HepG2 (cell line): Measurements from ENCODE around the gene RRAD. TPM values are rescaled to one million over a fixed set of nuclear protein-coding genes. Genes with fewer than 3 reads are reported as not detected.

Source experiments
- ATAC-seq: fragments of 200-7000 bp; cut with Tn5 transposase; 3 replicates; pipeline ENCODE4 v1.9.1; 2020; ENCODE audit warnings: mild to moderate bottlenecking, moderate library complexity
- BruUV-seq: library from RNA; stranded (reverse); fragments of 400-500 nt; replicated peaks from 2 replicates; lab custom pipeline; 2021; lab: Mats Ljungman, UMichigan
- CTCF ChIA-PET: fragments of 300-600 bp; formaldehyde crosslinking; extraction: SDS; loops from one replicate; lab custom pipeline; 2021; ENCODE audit warnings: low total read pairs, inconsistent platforms, low intra/inter-chr PET ratio; lab: Yijun Ruan, JAX
- POLR2A ChIA-PET: fragments of 350-600 bp; sonication (Branson Sonifier 250); formaldehyde crosslinking; loops from one replicate; lab custom pipeline; 2020; ENCODE audit warnings: antibody characterized with exemption, inconsistent platforms; lab: Yijun Ruan, JAX
- DNase-seq: peaks from one replicate; pipeline ENCODE4 v3.0.0-alpha.2; 2015; ENCODE audit warnings: low spot score
- FAIRE-seq: peaks from 3 replicates; lab custom pipeline; 2011; peaks lifted over from hg19 to GRCh38; lab: Jason Lieb, UNC
- H2AFZ ChIP-seq: one replicate; pipeline ENCODE4 v1.6.1; 2011; ENCODE audit warnings: low read length, inconsistent platforms
- H3K27ac ChIP-seq: fragments of 300-600 bp; 3 replicates; pipeline ENCODE4 v1.8.0; 2011; ENCODE audit warnings: mixed run types, mild to moderate bottlenecking, mixed read lengths, low read length, inconsistent platforms; ENCODE audit not compliant: insufficient read depth; ENCODE audit errors: extremely low read length
- H3K27me3 ChIP-seq, 2 experiments: fragments of 200-600 bp in 1 of 2; 2 replicates in 1 of 2; 3 replicates in 1 of 2; pipeline versions ENCODE4 v1.6.0 to v1.8.0; 2011; ENCODE audit warnings: low read length in 2 of 2, mild to moderate bottlenecking in 2 of 2, moderate library complexity in 2 of 2, inconsistent platforms in 1 of 2; ENCODE audit not compliant: insufficient read depth in 2 of 2, control insufficient read depth in 1 of 2
- H3K36me3 ChIP-seq, 2 experiments: fragments of 200-600 bp in 1 of 2; replicated peaks in 1 of 2; 2 replicates in 1 of 2; 3 replicates in 1 of 2; pipeline versions ENCODE4 v1.5.1 to v1.8.0; 2011; ENCODE audit warnings: low read length in 2 of 2, inconsistent platforms in 1 of 2; ENCODE audit not compliant: insufficient read depth in 2 of 2, control insufficient read depth in 1 of 2
- H3K4me1 ChIP-seq: 2 replicates; pipeline ENCODE4 v1.5.1; 2012; ENCODE audit warnings: low read length, inconsistent platforms; ENCODE audit not compliant: insufficient read depth
- H3K4me2 ChIP-seq: 2 replicates; pipeline ENCODE4 v1.6.0; 2011; ENCODE audit warnings: low read depth, low read length, inconsistent platforms
- H3K4me3 ChIP-seq, 3 experiments: fragments of 200-600 bp in 1 of 3; sonication (generic), shearing (Covaris generic) in 1 of 3; replicated peaks in 1 of 3; 2 replicates each; pipeline ENCODE4 v1.5.1; 2011 to 2016; ENCODE audit warnings: low read length in 3 of 3, inconsistent platforms in 2 of 3, low read depth in 2 of 3, mild to moderate bottlenecking in 2 of 3, control low read depth in 1 of 3, mixed read lengths in 1 of 3; ENCODE audit not compliant: insufficient read depth in 1 of 3
- H3K79me2 ChIP-seq: one replicate; pipeline ENCODE4 v1.6.1; 2011; ENCODE audit warnings: low read length, inconsistent platforms; ENCODE audit not compliant: insufficient read depth
- H3K9ac ChIP-seq: 2 replicates; pipeline ENCODE4 v1.6.0; 2011; ENCODE audit warnings: mild to moderate bottlenecking, low read depth, low read length, inconsistent platforms; ENCODE audit not compliant: insufficient read depth
- H3K9me3 ChIP-seq: 2 replicates; pipeline ENCODE4 v1.5.1; 2012; ENCODE audit warnings: mild to moderate bottlenecking, low read length
- H4K20me1 ChIP-seq: 2 replicates; pipeline ENCODE4 v1.6.0; 2011; ENCODE audit warnings: inconsistent platforms, mild to moderate bottlenecking, low read length, moderate library complexity; ENCODE audit not compliant: insufficient read depth
- CAMTA2 ChIP-seq: sonication (generic); formaldehyde crosslinking; IDR thresholded peaks from 2 replicates; pipeline ENCODE4 v1.4.0; 2020; ENCODE audit warnings: mild to moderate bottlenecking, missing genetic modification reagents, borderline replicate concordance
- GFI1 ChIP-seq: sonication (generic); formaldehyde crosslinking; IDR thresholded peaks from 2 replicates; pipeline ENCODE4 v1.5.0; 2020; ENCODE audit warnings: missing genetic modification reagents, mild to moderate bottlenecking, borderline replicate concordance
- IRX3 ChIP-seq: sonication (generic); formaldehyde crosslinking; IDR thresholded peaks from 2 replicates; pipeline ENCODE4 v1.8.1; 2023; ENCODE audit warnings: mild to moderate bottlenecking, low read depth, missing genetic modification reagents, borderline replicate concordance
- KLF11 ChIP-seq: IDR thresholded peaks from 2 replicates; pipeline ENCODE4 v1.6.1; 2016; ENCODE audit warnings: missing compliant biosample characterization
- NPAS2 ChIP-seq: sonication (generic); formaldehyde crosslinking; IDR thresholded peaks from 2 replicates; pipeline ENCODE4 v1.8.0; 2022; ENCODE audit warnings: mild to moderate bottlenecking, missing genetic modification reagents, borderline replicate concordance
- PITX1 ChIP-seq: sonication (generic); formaldehyde crosslinking; IDR thresholded peaks from 2 replicates; pipeline ENCODE4 v1.5.1; 2020; ENCODE audit warnings: mild to moderate bottlenecking, missing genetic modification reagents
- POLR2A ChIP-seq, 2 experiments: IDR thresholded peaks; 2 replicates each; pipeline ENCODE4 v1.6.1; 2011; ENCODE audit warnings: low read depth in 2 of 2, low read length in 2 of 2, mild to moderate bottlenecking in 1 of 2, moderate library complexity in 1 of 2; ENCODE audit not compliant: insufficient read depth in 1 of 2
- RFXANK ChIP-seq: IDR thresholded peaks from 2 replicates; pipeline ENCODE4 v1.6.1; 2016
- ZNF367 ChIP-seq: sonication (generic); formaldehyde crosslinking; IDR thresholded peaks from 2 replicates; pipeline ENCODE4 v1.4.0; 2020; ENCODE audit warnings: missing genetic modification reagents, borderline replicate concordance
- ZNF430 ChIP-seq: sonication (generic); formaldehyde crosslinking; IDR thresholded peaks from 2 replicates; pipeline ENCODE4 v1.9.0; 2021; ENCODE audit warnings: mild to moderate bottlenecking, missing genetic modification reagents
- ZNF432 ChIP-seq: sonication (generic); formaldehyde crosslinking; IDR thresholded peaks from 2 replicates; pipeline ENCODE4 v1.5.0; 2020; ENCODE audit warnings: missing genetic modification reagents, mild to moderate bottlenecking, borderline replicate concordance
- ZNF552 ChIP-seq: sonication (generic); formaldehyde crosslinking; IDR thresholded peaks from 2 replicates; pipeline ENCODE4 v1.9.0; 2022; ENCODE audit warnings: missing genetic modification reagents, mild to moderate bottlenecking, borderline replicate concordance
- ZNF644 ChIP-seq: IDR thresholded peaks from 2 replicates; pipeline ENCODE4 v1.6.1; 2016; ENCODE audit warnings: low read depth
- ZNF703 ChIP-seq: sonication (generic); formaldehyde crosslinking; IDR thresholded peaks from 2 replicates; pipeline ENCODE4 v1.5.1; 2020; ENCODE audit warnings: missing genetic modification reagents, mild to moderate bottlenecking, moderate library complexity, borderline replicate concordance
- ZNF781 ChIP-seq: sonication (generic); formaldehyde crosslinking; IDR thresholded peaks from 2 replicates; pipeline ENCODE4 v1.5.1; 2020; ENCODE audit warnings: borderline replicate concordance, mild to moderate bottlenecking, missing genetic modification reagents; ENCODE audit errors: not compliant biosample characterization
- WGBS: methylation state at CpG from one replicate; pipeline ENCODE4 v1.1.6; 2017; ENCODE audit warnings: low lambda C conversion rate; 5-methylcytosine and 5-hydroxymethylcytosine counted together
- in situ Hi-C: cut with HindIII; loops from 2 replicates; pipeline ENCODE4 v1.10.0; 2017; ENCODE audit warnings: low pct_unique_long_range_greater_than_20kb; ENCODE audit not compliant: extremely low pct_ligation_motif_present
- intact Hi-C: fragments of 100-400 bp; cut with micrococcal nuclease; formaldehyde crosslinking; loops from one replicate; pipeline ENCODE4 v1.10.0; 2022; ENCODE audit not compliant: unreplicated experiment
- polyA plus RNA-seq, 8 experiments: library from polyadenylated mRNA; depleted of rRNA in 3 of 8; stranded (reverse) in 7 of 8; unstranded in 1 of 8; fragments of >200 nt; fragmentation: Illumina TruSeq in 4 of 8; extraction: Trizol in 4 of 8; gene quantifications; 2 replicates each; pipeline versions ENCODE4 v1.2.1 to v1.2.3, GENCODE V29; 2011 to 2016; ENCODE audit warnings: low read depth in 4 of 8, missing spikeins in 1 of 8, mixed read lengths in 1 of 8; ENCODE audit not compliant: insufficient read depth in 1 of 8
- total RNA-seq, 5 experiments: library from RNA; depleted of rRNA; stranded (reverse); fragments of >200 nt; fragmentation: Illumina TruSeq; extraction: Trizol; gene quantifications; 2 replicates each; pipeline ENCODE4 v1.2.3, GENCODE V29; 2016; ENCODE audit warnings: low read depth in 1 of 5
- TF ChIP-seq, protein P1 (sequence below): sonication (generic); formaldehyde crosslinking; IDR thresholded peaks from 2 replicates; pipeline ENCODE4 v1.4.0; 2020; ENCODE audit warnings: missing genetic modification reagents, borderline replicate concordance
- TF ChIP-seq, protein P2 (sequence below): sonication (generic); formaldehyde crosslinking; IDR thresholded peaks from 2 replicates; pipeline ENCODE4 v1.4.0; 2020; ENCODE audit warnings: mild to moderate bottlenecking, low read depth, missing genetic modification reagents
- TF ChIP-seq, protein P3 (sequence below): sonication (generic); formaldehyde crosslinking; IDR thresholded peaks from 2 replicates; pipeline ENCODE4 v1.4.0; 2020; ENCODE audit warnings: mild to moderate bottlenecking, low read depth, missing genetic modification reagents

Gene RRAD
- total and polyA plus RNA-seq, 2 of the 13 experiments (the other 11 are each of a cell fraction or from before 2014, with no cell fraction given), result 0.80 to 1.1 TPM

DNA sequence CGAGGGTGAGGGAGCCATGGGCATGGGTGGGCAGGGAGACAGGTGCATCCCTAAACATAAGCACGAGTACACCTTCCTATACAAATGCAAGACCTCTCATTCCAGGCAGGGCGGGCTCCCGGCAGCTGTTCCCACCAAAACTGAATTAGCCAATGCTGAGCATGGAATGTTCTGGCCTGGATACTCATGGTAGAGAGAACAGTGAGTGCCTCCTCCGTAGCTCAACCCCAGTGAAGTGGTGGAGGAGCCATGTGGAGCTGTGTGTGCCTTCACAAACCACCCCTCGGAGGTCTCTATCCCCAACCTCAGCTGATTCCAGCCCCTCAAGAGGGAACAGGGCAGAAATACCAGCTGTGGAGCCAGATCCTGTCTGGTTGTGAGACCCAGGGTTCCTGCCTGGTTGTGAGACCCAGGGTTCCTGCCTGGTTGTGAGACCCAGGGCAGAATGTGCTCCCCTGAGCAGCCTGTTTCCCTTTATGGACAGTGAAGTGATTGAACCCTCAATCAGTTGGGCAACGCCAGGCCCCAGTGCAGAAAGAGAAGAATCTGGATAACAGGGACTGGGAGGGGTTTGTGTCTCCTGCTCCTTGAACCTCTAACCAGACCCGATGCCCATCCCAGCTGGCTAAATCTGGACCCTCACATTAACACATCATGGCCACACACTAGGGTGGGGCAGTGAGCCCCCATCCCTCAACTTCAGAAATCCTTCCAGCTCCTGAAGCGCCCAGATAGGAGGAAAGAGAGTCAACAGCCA is 4.2 kb downstream of the RRAD start:
- in situ Hi-C loops, result no loop called here
- DNase-seq (no peak), ATAC-seq (no peak), FAIRE-seq (no peak)
- no peaks in the 10 kb centered on the region for H3K9me3 ChIP-seq
- H3K36me3 ChIP-seq, result no peaks in the 10 kb centered on the region
- no peak overlapping the region for H3K4me3 ChIP-seq
- BruUV-seq, result no TSS peak
- peak overlapping the region; percentile 7 for H2AFZ ChIP-seq
- 28% methylated on average over 8 of the region's 9 CpGs for WGBS
- intact Hi-C loops, result no loop called here
- ChIA-PET CTCF (no interaction called here), POLR2A (interaction anchor here (7.3 kb wide), 1 partner anchor 18 kb away, joined by 86 read pairs; no protein-coding TSS in a partner anchor)
- H3K27me3 ChIP-seq, result peaks cover 5 to 16% of the 10 kb centered on the region in 2 experiments; a peak in 4 of 5 replicates
- peaks cover 45% of the 10 kb centered on the region for H3K4me1 ChIP-seq
- no peaks in the 10 kb centered on the region for H4K20me1 ChIP-seq
- H3K4me2 ChIP-seq, result no peak overlapping the region
- no peak overlapping the region for H3K9ac ChIP-seq
- H3K79me2 ChIP-seq, result no peaks in the 10 kb centered on the region
- H3K27ac ChIP-seq, result no peak overlapping the region
- no peak for TF ChIP-seq KLF11 (CRISPR knock-in tag)
- TF ChIP-seq RFXANK (CRISPR knock-in tag), result no peak
- TF ChIP-seq CAMTA2 (CRISPR knock-in tag), result no peak
- no peak for TF ChIP-seq ZNF432 (CRISPR knock-in tag)
- TF ChIP-seq POLR2A (IDR thresholded peaks at IDR 0.05; ENCODE audit: insufficient read depth in 1 of 2, low read depth in 2 of 2, low read length in 2 of 2), result no peak
- no peak for TF ChIP-seq ZNF703 (CRISPR knock-in tag)
- no peak for TF ChIP-seq ZNF367 (CRISPR knock-in tag)
- no peak for TF ChIP-seq IRX3 (CRISPR knock-in tag)
- TF ChIP-seq ZNF781 (CRISPR knock-in tag), result no peak
- TF ChIP-seq ZNF430 (CRISPR knock-in tag), result no peak
- no peak for TF ChIP-seq ZNF552
- no peak for TF ChIP-seq ZNF644 (CRISPR knock-in tag)
- TF ChIP-seq, protein P1, sequence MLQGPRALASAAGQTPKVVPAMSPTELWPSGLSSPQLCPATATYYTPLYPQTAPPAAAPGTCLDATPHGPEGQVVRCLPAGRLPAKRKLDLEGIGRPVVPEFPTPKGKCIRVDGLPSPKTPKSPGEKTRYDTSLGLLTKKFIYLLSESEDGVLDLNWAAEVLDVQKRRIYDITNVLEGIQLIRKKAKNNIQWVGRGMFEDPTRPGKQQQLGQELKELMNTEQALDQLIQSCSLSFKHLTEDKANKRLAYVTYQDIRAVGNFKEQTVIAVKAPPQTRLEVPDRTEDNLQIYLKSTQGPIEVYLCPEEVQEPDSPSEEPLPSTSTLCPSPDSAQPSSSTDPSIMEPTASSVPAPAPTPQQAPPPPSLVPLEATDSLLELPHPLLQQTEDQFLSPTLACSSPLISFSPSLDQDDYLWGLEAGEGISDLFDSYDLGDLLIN (CRISPR knock-in tag), result no peak
- TF ChIP-seq, protein P2, sequence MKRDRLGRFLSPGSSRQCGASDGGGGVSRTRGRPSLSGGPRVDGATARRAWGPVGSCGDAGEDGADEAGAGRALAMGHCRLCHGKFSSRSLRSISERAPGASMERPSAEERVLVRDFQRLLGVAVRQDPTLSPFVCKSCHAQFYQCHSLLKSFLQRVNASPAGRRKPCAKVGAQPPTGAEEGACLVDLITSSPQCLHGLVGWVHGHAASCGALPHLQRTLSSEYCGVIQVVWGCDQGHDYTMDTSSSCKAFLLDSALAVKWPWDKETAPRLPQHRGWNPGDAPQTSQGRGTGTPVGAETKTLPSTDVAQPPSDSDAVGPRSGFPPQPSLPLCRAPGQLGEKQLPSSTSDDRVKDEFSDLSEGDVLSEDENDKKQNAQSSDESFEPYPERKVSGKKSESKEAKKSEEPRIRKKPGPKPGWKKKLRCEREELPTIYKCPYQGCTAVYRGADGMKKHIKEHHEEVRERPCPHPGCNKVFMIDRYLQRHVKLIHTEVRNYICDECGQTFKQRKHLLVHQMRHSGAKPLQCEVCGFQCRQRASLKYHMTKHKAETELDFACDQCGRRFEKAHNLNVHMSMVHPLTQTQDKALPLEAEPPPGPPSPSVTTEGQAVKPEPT (CRISPR knock-in tag), result no peak
- no peak for TF ChIP-seq GFI1
- TF ChIP-seq, protein P3, sequence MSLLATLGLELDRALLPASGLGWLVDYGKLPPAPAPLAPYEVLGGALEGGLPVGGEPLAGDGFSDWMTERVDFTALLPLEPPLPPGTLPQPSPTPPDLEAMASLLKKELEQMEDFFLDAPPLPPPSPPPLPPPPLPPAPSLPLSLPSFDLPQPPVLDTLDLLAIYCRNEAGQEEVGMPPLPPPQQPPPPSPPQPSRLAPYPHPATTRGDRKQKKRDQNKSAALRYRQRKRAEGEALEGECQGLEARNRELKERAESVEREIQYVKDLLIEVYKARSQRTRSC (CRISPR knock-in tag), result no peak
- TF ChIP-seq PITX1 (CRISPR knock-in tag), result no peak
- TF ChIP-seq NPAS2, result no peak
